Pancreas (tissue), 10 donors: ENCODE measurements around the gene PSRC1. TPM values are rescaled to one million over a fixed set of nuclear protein-coding genes. Genes with fewer than 3 reads are reported as not detected.

ENCODE experiments used
- ATAC-seq, 4 donors: fragments of 200-7000 bp; cut with Tn5 transposase; one replicate each; pipeline versions ENCODE4 v1.8.0 to v1.9.1; 2020; ENCODE audit warnings: mild to moderate bottlenecking in 4 of 4, moderate library complexity in 4 of 4
- DNase-seq, 6 donors: peaks; one replicate each; pipeline ENCODE4 v3.0.0-alpha.2; 2020
- FAIRE-seq: peaks from 2 replicates; lab custom pipeline; 2012; peaks lifted over from hg19 to GRCh38; lab: Jason Lieb, UNC
- H3K27ac ChIP-seq, 4 donors: fragments of 200-600 bp; sonication (generic); 1 replicate in 3 of 4; 2 replicates in 1 of 4; pipeline versions ENCODE4 v1.5.0 to v1.8.0; 2020
- H3K27me3 ChIP-seq, 4 donors: fragments of 200-600 bp; one replicate each; pipeline ENCODE4 v1.8.0; 2021
- H3K36me3 ChIP-seq, 3 donors: fragments of 200-600 bp; sonication (generic) in 1 of 3; one replicate each; pipeline versions ENCODE4 v1.5.0 to v1.8.0; 2020 to 2021
- H3K4me1 ChIP-seq, 3 donors: fragments of 200-600 bp; one replicate each; pipeline ENCODE4 v1.8.0; 2021
- H3K4me3 ChIP-seq, 4 donors: fragments of 200-600 bp; sonication (generic) in 2 of 4; one replicate each; pipeline versions ENCODE4 v1.5.0 to v1.8.0; 2020 to 2021
- H3K9me3 ChIP-seq, 4 donors: fragments of 200-600 bp; one replicate each; pipeline ENCODE4 v1.8.0; 2021
- CTCF ChIP-seq, 4 donors: fragments of 200-600 bp; sonication (generic) in 3 of 4; IDR thresholded peaks; one replicate each; pipeline versions ENCODE4 v1.5.0 to v1.8.0; 2021; ENCODE audit warnings: antibody characterized with exemption in 4 of 4
- WGBS, 2 donors: extraction: QIAGEN DNeasy Blood & Tissue Kit; methylation state at CpG; one replicate each; pipeline ENCODE4 v1.1.7; 2013; 5-methylcytosine and 5-hydroxymethylcytosine counted together
- intact Hi-C, 3 donors: fragments of 100-400 bp; cut with DNase I; formaldehyde crosslinking; loops; one replicate each; pipeline versions ENCODE4 v1.11.1 to v1.14.2; 2022
- polyA plus RNA-seq, 2 donors: library from polyadenylated mRNA; stranded (reverse); fragments of 200-250 nt; gene quantifications; one replicate each; pipeline ENCODE4 v1.2.3, GENCODE V29; 2013
- total RNA-seq, 6 donors: library from RNA; stranded (reverse); fragmentation: NEBNext Ultra II Directional in 4 of 6; extraction: Animal tissue kit (Norgen Biotek cat#: 25700) in 4 of 6; gene quantifications; one replicate each; pipeline versions ENCODE4 v1.2.1 to v1.2.4, GENCODE V29; 2021 to 2023
- donor health status: healthy with polysubstance abuse.
- donor health status: DM: no; HTN: no; CAD: no; lungs with moderate emphysema.
- donor health status: DM: no; HTN: no; CAD: no.
- donor health status: control.
- donor health status: control.
- donor health status: Bipolar disorder and iron deficiency.
- donor health status: DM: yes; HTN: yes; CAD: no.
- donor health status: DM: no; HTN: no; CAD: no.
- donor health status: DM: no; HTN: no; CAD: no.
- donor health status: DM: yes; HTN: yes; CAD: no.

The PSRC1 gene
- total and polyA plus RNA-seq, 8 donors = 0.08 to 5.4 (median 0.91) TPM

GRCh38 chr1:109298666-109299557 lies 16.0 kb upstream of the PSRC1 start:
- TF ChIP-seq CTCF (IDR thresholded peaks at IDR 0.05) = no peak
- Histone ChIP-seq H3K36me3 (no peaks in the 10 kb centered on the region), H3K27me3 (no peaks in the 10 kb centered on the region), H3K27ac (peak overlapping the region in 1 of 4 donors; percentile 12), H3K4me3 (no peak overlapping the region), H3K9me3 (no peaks in the 10 kb centered on the region), H3K4me1 (peaks cover 0 to 3% (median 0%) of the 10 kb centered on the region in 3 donors)
- WGBS, 2 donors = 52 to 56% methylated on average over 11 of the region's 11 CpGs
- ATAC-seq (peak in 3 of 4 donors; percentile 65 to 74 (median 67)), FAIRE-seq (no peak), DNase-seq (no peak)
- intact Hi-C loops = no loop called here

GRCh38 chr1:109296782-109297181 lies 13.8 kb upstream of the PSRC1 start:
- H3K36me3 ChIP-seq = no peaks in the 10 kb centered on the region
- ATAC-seq = no peak
- H3K27me3 ChIP-seq = no peaks in the 10 kb centered on the region
- WGBS, 2 donors = 87 to 90% methylated on average over 16 of the region's 16 CpGs
- H3K4me1 ChIP-seq = peaks cover 0 to 3% (median 0%) of the 10 kb centered on the region in 3 donors
- no peak overlapping the region for H3K4me3 ChIP-seq
- no peak for TF ChIP-seq CTCF (IDR thresholded peaks at IDR 0.05)
- no peaks in the 10 kb centered on the region for H3K9me3 ChIP-seq
- no peak for FAIRE-seq
- H3K27ac ChIP-seq = no peak overlapping the region
- DNase-seq = no peak
- intact Hi-C loops = no loop called here

- no peak for ATAC-seq
- peaks cover 0 to 3% (median 0%) of the 10 kb centered on the region in 3 donors for H3K4me1 ChIP-seq
- WGBS, 2 donors = 72 to 74% methylated on average over 12 of the region's 12 CpGs
- no peak overlapping the region for H3K4me3 ChIP-seq
- intact Hi-C loops = no loop called here
- FAIRE-seq = no peak
- TF ChIP-seq CTCF (IDR thresholded peaks at IDR 0.05) = no peak
- no peaks in the 10 kb centered on the region for H3K27me3 ChIP-seq
- no peaks in the 10 kb centered on the region for H3K36me3 ChIP-seq
- H3K9me3 ChIP-seq = no peaks in the 10 kb centered on the region
- DNase-seq = no peak
- H3K27ac ChIP-seq = no peak overlapping the region
Measured at GRCh38 chr1:109295712-109296415, 12.9 kb upstream of the PSRC1 start.

GRCh38 chr1:109294481-109294880 lies 11.5 kb upstream of the PSRC1 start:
- no peak for FAIRE-seq

More at GRCh38 chr1:109294481-109294880, 11.5 kb upstream of the PSRC1 start:
- intact Hi-C loops = no loop called here
- H3K36me3 ChIP-seq = no peaks in the 10 kb centered on the region
- H3K27me3 ChIP-seq = no peaks in the 10 kb centered on the region
- peaks cover 0 to 2% (median 0%) of the 10 kb centered on the region in 3 donors for H3K4me1 ChIP-seq
- DNase-seq (no peak), ATAC-seq (no peak)
- no peaks in the 10 kb centered on the region for H3K9me3 ChIP-seq
- H3K4me3 ChIP-seq = no peak overlapping the region
- H3K27ac ChIP-seq = no peak overlapping the region
- 53 to 66% methylated on average over 4 of the region's 4 CpGs for WGBS, 2 donors
- no peak for TF ChIP-seq CTCF (IDR thresholded peaks at IDR 0.05)
